IMR-90 (cell line): ENCODE measurements around the gene EEF2K. TPM values are rescaled to one million over a fixed set of nuclear protein-coding genes. Genes with fewer than 3 reads are reported as not detected.

Experiments used
- ATAC-seq: fragments of 200-7000 bp; cut with Tn5 transposase; 2 replicates; pipeline ENCODE4 v1.9.1; 2020; ENCODE audit warnings: low read depth, mild to moderate bottlenecking, moderate library complexity
- BruUV-seq: library from RNA; stranded (reverse); fragments of 400-500 nt; replicated peaks from 2 replicates; lab custom pipeline; 2021; lab: Mats Ljungman, UMichigan
- CTCF ChIA-PET: fragments of 300-600 bp; formaldehyde crosslinking; extraction: SDS; loops from one replicate; lab custom pipeline; 2021; ENCODE audit warnings: antibody characterized with exemption; lab: Yijun Ruan, JAX
- POLR2A ChIA-PET: fragments of 300-600 bp; sonication (Branson Sonifier 250); formaldehyde crosslinking; loops from one replicate; lab custom pipeline; 2022; ENCODE audit warnings: antibody characterized with exemption; ENCODE audit not compliant: unreplicated experiment; lab: Charles Lee
- DNase-seq: peaks from one replicate; pipeline ENCODE4 v3.0.0; 2013
- H2AFZ ChIP-seq: replicated peaks from 2 replicates; pipeline ENCODE3; 2013; ENCODE audit warnings: low read length, mild to moderate bottlenecking; ENCODE audit not compliant: poor library complexity
- H2AK5ac ChIP-seq: 2 replicates; pipeline ENCODE4 v1.6.1; 2013; ENCODE audit warnings: low read depth, low read length, inconsistent platforms
- H2AK9ac ChIP-seq: replicated peaks from 2 replicates; pipeline ENCODE3; 2013; ENCODE audit warnings: mild to moderate bottlenecking, low read depth, low read length, moderate library complexity; ENCODE audit not compliant: poor library complexity
- H2BK120ac ChIP-seq: 2 replicates; pipeline ENCODE4 v1.6.1; 2013; ENCODE audit warnings: low read depth, low read length, inconsistent platforms
- H2BK15ac ChIP-seq: 3 replicates; pipeline ENCODE4 v1.6.1; 2013; ENCODE audit warnings: low read depth, low read length, inconsistent platforms
- H2BK20ac ChIP-seq: 2 replicates; pipeline ENCODE4 v1.6.1; 2013; ENCODE audit warnings: low read depth, mild to moderate bottlenecking, inconsistent platforms, low read length, moderate library complexity
- H2BK5ac ChIP-seq: 2 replicates; pipeline ENCODE4 v1.6.1; 2013; ENCODE audit warnings: mild to moderate bottlenecking, low read depth, low read length, inconsistent platforms; ENCODE audit not compliant: poor library complexity, severe bottlenecking
- H3K14ac ChIP-seq: replicated peaks from 2 replicates; pipeline ENCODE4 v1.6.1; 2013; ENCODE audit warnings: low read depth, low read length, inconsistent platforms
- H3K18ac ChIP-seq: 2 replicates; pipeline ENCODE4 v1.6.1; 2013; ENCODE audit warnings: low read depth, low read length, control low read depth
- H3K23ac ChIP-seq: 2 replicates; pipeline ENCODE4 v1.6.1; 2013; ENCODE audit warnings: low read depth, low read length, inconsistent platforms
- H3K27ac ChIP-seq: 2 replicates; pipeline ENCODE4 v1.5.1; 2013; ENCODE audit warnings: mild to moderate bottlenecking, control low read depth, low read length; ENCODE audit not compliant: insufficient read depth
- H3K27me3 ChIP-seq: 2 replicates; pipeline ENCODE4 v1.6.1; 2013; ENCODE audit warnings: low read length; ENCODE audit not compliant: control insufficient read depth, insufficient read depth
- H3K36me3 ChIP-seq: 2 replicates; pipeline ENCODE4 v1.6.1; 2013; ENCODE audit warnings: low read length, mixed read lengths; ENCODE audit not compliant: control insufficient read depth, insufficient read depth
- H3K4ac ChIP-seq: 2 replicates; pipeline ENCODE4 v1.6.1; 2013; ENCODE audit warnings: low read depth, low read length, inconsistent platforms
- H3K4me1 ChIP-seq: 2 replicates; pipeline ENCODE4 v1.6.1; 2013; ENCODE audit warnings: low read length, mixed read lengths; ENCODE audit not compliant: control insufficient read depth, insufficient read depth
- H3K4me2 ChIP-seq: 2 replicates; pipeline ENCODE4 v1.6.1; 2013; ENCODE audit warnings: low read depth, mild to moderate bottlenecking, control low read depth, low read length, moderate library complexity
- H3K4me3 ChIP-seq: 2 replicates; pipeline ENCODE4 v1.5.1; 2013; ENCODE audit warnings: low read depth, mild to moderate bottlenecking, control low read depth, low read length, moderate library complexity; ENCODE audit not compliant: insufficient read depth
- H3K56ac ChIP-seq: 2 replicates; pipeline ENCODE4 v1.6.1; 2013; ENCODE audit warnings: low read length, inconsistent platforms; ENCODE audit not compliant: insufficient read depth; ENCODE audit errors: extremely low read depth
- H3K79me1 ChIP-seq, 2 experiments: 2 replicates each; pipeline ENCODE4 v1.6.1; 2013; ENCODE audit warnings: low read length in 2 of 2, inconsistent platforms in 1 of 2, low read depth in 1 of 2
- H3K9ac ChIP-seq: 2 replicates; pipeline ENCODE4 v1.6.1; 2013; ENCODE audit warnings: low read depth, low read length, control low read depth
- H3K9me1 ChIP-seq: 2 replicates; pipeline ENCODE4 v1.6.1; 2013; ENCODE audit warnings: low read length, inconsistent platforms; ENCODE audit not compliant: insufficient read depth
- H3K9me3 ChIP-seq: 2 replicates; pipeline ENCODE4 v1.6.1; 2013; ENCODE audit warnings: low read length; ENCODE audit not compliant: control insufficient read depth, insufficient read depth
- H4K20me1 ChIP-seq: 2 replicates; pipeline ENCODE4 v1.6.1; 2013; ENCODE audit warnings: low read length, inconsistent platforms; ENCODE audit not compliant: insufficient read depth
- H4K5ac ChIP-seq: 2 replicates; pipeline ENCODE4 v1.6.1; 2013; ENCODE audit warnings: mild to moderate bottlenecking, low read depth, low read length, control low read depth
- H4K8ac ChIP-seq, 2 experiments: 2 replicates each; pipeline ENCODE4 v1.6.1; 2013; ENCODE audit warnings: low read depth in 2 of 2, low read length in 2 of 2, control low read depth in 1 of 2, inconsistent platforms in 1 of 2
- H4K91ac ChIP-seq: 2 replicates; pipeline ENCODE4 v1.6.1; 2013; ENCODE audit warnings: low read depth, low read length, inconsistent platforms; ENCODE audit not compliant: insufficient read depth
- BHLHE40 ChIP-seq: fragments of 150-350 bp; IDR thresholded peaks from 2 replicates; pipeline ENCODE4 v1.6.1; 2016; ENCODE audit warnings: mild to moderate bottlenecking, low read depth, low read length
- CTCF ChIP-seq: conservative IDR thresholded peaks from 2 replicates; pipeline ENCODE4 v1.5.1; 2012; ENCODE audit warnings: mild to moderate bottlenecking, low read depth, low read length, improper control_type of control experiment
- ELK1 ChIP-seq: fragments of 150-350 bp; IDR thresholded peaks from 2 replicates; pipeline ENCODE4 v1.6.1; 2016; ENCODE audit warnings: low read depth, mild to moderate bottlenecking, low read length, moderate library complexity, borderline replicate concordance
- MAFK ChIP-seq: IDR thresholded peaks from 2 replicates; pipeline ENCODE4 v1.6.1; 2012; ENCODE audit warnings: low read depth, low read length, improper control_type of control experiment
- MAZ ChIP-seq: IDR thresholded peaks from 2 replicates; pipeline ENCODE4 v1.6.1; 2012; ENCODE audit warnings: low read depth, mild to moderate bottlenecking, low read length, improper control_type of control experiment, moderate library complexity, borderline replicate concordance
- NFE2L2 ChIP-seq: fragments of 150-350 bp; IDR thresholded peaks from 2 replicates; pipeline ENCODE4 v1.6.1; 2016; ENCODE audit warnings: low read depth, mild to moderate bottlenecking, low read length
- POLR2A ChIP-seq: IDR thresholded peaks from 2 replicates; pipeline ENCODE4 v1.6.1; 2012; ENCODE audit warnings: mild to moderate bottlenecking, low read depth, low read length
- RCOR1 ChIP-seq: IDR thresholded peaks from 2 replicates; pipeline ENCODE4 v1.6.1; 2012; ENCODE audit warnings: mild to moderate bottlenecking, low read length, improper control_type of control experiment; ENCODE audit not compliant: insufficient replicate concordance
- SMC3 ChIP-seq: fragments of 150-350 bp; IDR thresholded peaks from 2 replicates; pipeline ENCODE4 v1.6.1; 2016; ENCODE audit warnings: low read depth, mild to moderate bottlenecking, antibody characterized with exemption, low read length, moderate library complexity
- WGBS, 2 experiments: methylation state at CpG; one replicate each; pipeline versions ENCODE4 v1.1.5 to v1.1.7; 2013; ENCODE audit warnings: missing lambda C conversion rate in 2 of 2; ENCODE audit not compliant: insufficient read length in 1 of 2; ENCODE audit errors: extremely low coverage in 2 of 2; 5-methylcytosine and 5-hydroxymethylcytosine counted together
- dilution Hi-C: fragments of 300-500 bp; cut with HindIII; formaldehyde crosslinking; loops from one replicate; pipeline ENCODE4 v1.14.3; 2018; ENCODE audit warnings: low sequenced_read_pairs; ENCODE audit not compliant: unreplicated experiment
- in situ Hi-C: fragments of 300-500 bp; cut with MboI; formaldehyde crosslinking; loops from 3 replicates; pipeline ENCODE4 v1.14.3; 2019; ENCODE audit warnings: low sequenced_read_pairs, inconsistent platforms, mixed read lengths
- intact Hi-C: fragments of 100-400 bp; cut with micrococcal nuclease; formaldehyde crosslinking; loops from 2 replicates; pipeline ENCODE4 v1.10.0; 2022
- polyA plus RNA-seq, 3 experiments: library from polyadenylated mRNA; depleted of rRNA; stranded (reverse); fragments of >200 nt; gene quantifications; 2 replicates each; pipeline ENCODE4 v1.2.3, GENCODE V29; 2012; ENCODE audit warnings: low replicate concordance in 1 of 3
- total RNA-seq: library from RNA; depleted of rRNA; stranded (reverse); fragments of >200 nt; gene quantifications from 2 replicates; pipeline ENCODE4 v1.2.3, GENCODE V29; 2012

EEF2K gene
- total and polyA plus RNA-seq, 2 of the 4 experiments (the other 2 are of a cell fraction), result 9.7 to 16.5 TPM

- Histone ChIP-seq H3K18ac (no peak overlapping the region), H3K79me1 (peaks cover 0 to 34% of the 10 kb centered on the region in 2 experiments; a peak in 3 of 4 replicates), H2BK120ac (no peak overlapping the region), H2AFZ (no peak overlapping the region), H4K5ac (no peak overlapping the region), H3K4me2 (no peak overlapping the region), H3K23ac (no peak overlapping the region), H3K36me3 (peaks cover 55% of the 10 kb centered on the region), H3K4me3 (no peak overlapping the region), H4K20me1 (peaks cover 21% of the 10 kb centered on the region), H4K91ac (no peak overlapping the region), H2BK15ac (no peak overlapping the region), H3K9me1 (peaks cover under 1% of the 10 kb centered on the region; the same call in 1 of the 2 replicates), H3K56ac (no peak overlapping the region), H3K27me3 (no peaks in the 10 kb centered on the region), H3K9ac (no peak overlapping the region), H2AK9ac (no peak overlapping the region), H3K9me3 (no peaks in the 10 kb centered on the region), H3K4me1 (no peaks in the 10 kb centered on the region), H3K27ac (no peak overlapping the region), H2BK5ac (no peak overlapping the region), H4K8ac (no peak overlapping the region), H3K4ac (no peak overlapping the region), H2AK5ac (no peak overlapping the region), H3K14ac (no peak overlapping the region), H2BK20ac (no peak overlapping the region)
- CTCF ChIA-PET, result no interaction called here
- no peak for DNase-seq
- TF ChIP-seq CTCF (no peak), RCOR1 (no peak), POLR2A (no peak), NFE2L2 (no peak), BHLHE40 (no peak), SMC3 (no peak), MAZ (no peak), ELK1 (no peak), MAFK (no peak)
- dilution Hi-C loops, result no loop called here
- no peak for ATAC-seq
- WGBS, 2 experiments, result no CpG with 5 or more reads among the region's 24 CpGs
- in situ Hi-C loops, result no loop called here
- intact Hi-C loops, result loop anchor here (5.0 kb wide), 1 partner anchor 767 kb away; no protein-coding TSS in a partner anchor
- BruUV-seq, result no TSS peak
- POLR2A ChIA-PET, result no interaction called here
These were observed 118.1 kb downstream of the EEF2K start for GRCh38 chr16:22323959-22324786.
